ENCODE data around the gene ERC2.

Gene ERC2

GRCh38 chr3:55636300-55637195 is 831.7 kb downstream of the ERC2 start:
- Histone ChIP-seq H3K4me1 (ENCODE audit: insufficient read depth, low read length) (peaks cover 6% of the 10 kb centered on the region; the same call in 1 of the 2 replicates), H3K9me3 (ENCODE audit: control insufficient read depth, insufficient read depth, low read length) (no peaks in the 10 kb centered on the region), H3K9ac (ENCODE audit: low read depth, low read length) (no peak overlapping the region), H3K36me3 (ENCODE audit: insufficient read depth, low read length) (no peaks in the 10 kb centered on the region)

GRCh38 chr3:55634345-55634744 is 833.9 kb downstream of the ERC2 start:
- Histone ChIP-seq H3K9ac (ENCODE audit: low read depth, low read length) (no peak overlapping the region), H3K36me3 (ENCODE audit: insufficient read depth, low read length) (no peaks in the 10 kb centered on the region), H3K9me3 (ENCODE audit: control insufficient read depth, insufficient read depth, low read length) (no peaks in the 10 kb centered on the region), H3K4me1 (ENCODE audit: insufficient read depth, low read length) (no peaks in the 10 kb centered on the region)

- H3K36me3 ChIP-seq (ENCODE audit: insufficient read depth, low read length), result no peaks in the 10 kb centered on the region
- H3K9me3 ChIP-seq (ENCODE audit: control insufficient read depth, insufficient read depth, low read length), result no peaks in the 10 kb centered on the region
- H3K4me1 ChIP-seq (ENCODE audit: insufficient read depth, low read length), result no peaks in the 10 kb centered on the region
- no peak overlapping the region for H3K9ac ChIP-seq (ENCODE audit: low read depth, low read length)
Measured at GRCh38 chr3:55633333-55633732, 834.9 kb downstream of the ERC2 start.

GRCh38 chr3:55631766-55632331 is 836.4 kb downstream of the ERC2 start:
- Histone ChIP-seq H3K9me3 (ENCODE audit: control insufficient read depth, insufficient read depth, low read length) (no peaks in the 10 kb centered on the region), H3K4me1 (ENCODE audit: insufficient read depth, low read length) (no peaks in the 10 kb centered on the region), H3K9ac (ENCODE audit: low read depth, low read length) (no peak overlapping the region), H3K36me3 (ENCODE audit: insufficient read depth, low read length) (no peaks in the 10 kb centered on the region)

- H3K9ac ChIP-seq (ENCODE audit: low read depth, low read length), result no peak overlapping the region
- no peaks in the 10 kb centered on the region for H3K9me3 ChIP-seq (ENCODE audit: control insufficient read depth, insufficient read depth, low read length)
- no peaks in the 10 kb centered on the region for H3K4me1 ChIP-seq (ENCODE audit: insufficient read depth, low read length)
- no peaks in the 10 kb centered on the region for H3K36me3 ChIP-seq (ENCODE audit: insufficient read depth, low read length)
Measured at GRCh38 chr3:55630921-55631299, 837.4 kb downstream of the ERC2 start.

- Histone ChIP-seq H3K9ac (ENCODE audit: low read depth, low read length) (no peak overlapping the region), H3K4me1 (ENCODE audit: insufficient read depth, low read length) (no peaks in the 10 kb centered on the region), H3K36me3 (ENCODE audit: insufficient read depth, low read length) (no peaks in the 10 kb centered on the region), H3K9me3 (ENCODE audit: control insufficient read depth, insufficient read depth, low read length) (no peaks in the 10 kb centered on the region)
Measured at GRCh38 chr3:55630280-55630920, 837.9 kb downstream of the ERC2 start.

- Histone ChIP-seq H3K36me3 (ENCODE audit: insufficient read depth, low read length) (no peaks in the 10 kb centered on the region), H3K9me3 (ENCODE audit: control insufficient read depth, insufficient read depth, low read length) (no peaks in the 10 kb centered on the region), H3K4me1 (ENCODE audit: insufficient read depth, low read length) (no peaks in the 10 kb centered on the region), H3K9ac (ENCODE audit: low read depth, low read length) (no peak overlapping the region)
Measured at GRCh38 chr3:55629432-55629831, 838.8 kb downstream of the ERC2 start.

- H3K9ac ChIP-seq (ENCODE audit: low read depth, low read length), result no peak overlapping the region
- peaks cover 6% of the 10 kb centered on the region for H3K4me1 ChIP-seq (ENCODE audit: insufficient read depth, low read length)
- no peaks in the 10 kb centered on the region for H3K36me3 ChIP-seq (ENCODE audit: insufficient read depth, low read length)
- no peaks in the 10 kb centered on the region for H3K9me3 ChIP-seq (ENCODE audit: control insufficient read depth, insufficient read depth, low read length)
Measured at GRCh38 chr3:55626279-55626665, 842.0 kb downstream of the ERC2 start.

- Histone ChIP-seq H3K36me3 (ENCODE audit: insufficient read depth, low read length) (no peaks in the 10 kb centered on the region), H3K9me3 (ENCODE audit: control insufficient read depth, insufficient read depth, low read length) (no peaks in the 10 kb centered on the region), H3K9ac (ENCODE audit: low read depth, low read length) (no peak overlapping the region), H3K4me1 (ENCODE audit: insufficient read depth, low read length) (peaks cover 21% of the 10 kb centered on the region)
Measured at GRCh38 chr3:55624238-55624637, 844.0 kb downstream of the ERC2 start.

GRCh38 chr3:55623786-55624185 is 844.5 kb downstream of the ERC2 start:
- H3K36me3 ChIP-seq (ENCODE audit: insufficient read depth, low read length), result no peaks in the 10 kb centered on the region
- no peak overlapping the region for H3K9ac ChIP-seq (ENCODE audit: low read depth, low read length)
- H3K9me3 ChIP-seq (ENCODE audit: control insufficient read depth, insufficient read depth, low read length), result no peaks in the 10 kb centered on the region
- peaks cover 21% of the 10 kb centered on the region for H3K4me1 ChIP-seq (ENCODE audit: insufficient read depth, low read length)

- no peaks in the 10 kb centered on the region for H3K9me3 ChIP-seq (ENCODE audit: control insufficient read depth, insufficient read depth, low read length)
- H3K36me3 ChIP-seq (ENCODE audit: insufficient read depth, low read length), result no peaks in the 10 kb centered on the region
- H3K9ac ChIP-seq (ENCODE audit: low read depth, low read length), result no peak overlapping the region
- peaks cover 24% of the 10 kb centered on the region for H3K4me1 ChIP-seq (ENCODE audit: insufficient read depth, low read length)
Measured at GRCh38 chr3:55622733-55623132, 845.5 kb downstream of the ERC2 start.

GRCh38 chr3:55622116-55622515 is 846.2 kb downstream of the ERC2 start:
- H3K4me1 ChIP-seq (ENCODE audit: insufficient read depth, low read length), result peaks cover 29% of the 10 kb centered on the region
- H3K9ac ChIP-seq (ENCODE audit: low read depth, low read length), result no peak overlapping the region
- no peaks in the 10 kb centered on the region for H3K36me3 ChIP-seq (ENCODE audit: insufficient read depth, low read length)
- H3K9me3 ChIP-seq (ENCODE audit: control insufficient read depth, insufficient read depth, low read length), result no peaks in the 10 kb centered on the region

- H3K9ac ChIP-seq (ENCODE audit: low read depth, low read length), result no peak overlapping the region
- H3K36me3 ChIP-seq (ENCODE audit: insufficient read depth, low read length), result no peaks in the 10 kb centered on the region
- H3K4me1 ChIP-seq (ENCODE audit: insufficient read depth, low read length), result peaks cover 33% of the 10 kb centered on the region
- no peaks in the 10 kb centered on the region for H3K9me3 ChIP-seq (ENCODE audit: control insufficient read depth, insufficient read depth, low read length)
Measured at GRCh38 chr3:55621648-55622047, 846.6 kb downstream of the ERC2 start.

GRCh38 chr3:55621026-55621422 is 847.2 kb downstream of the ERC2 start:
- Histone ChIP-seq H3K36me3 (ENCODE audit: insufficient read depth, low read length) (no peaks in the 10 kb centered on the region), H3K9ac (ENCODE audit: low read depth, low read length) (no peak overlapping the region), H3K4me1 (ENCODE audit: insufficient read depth, low read length) (peaks cover 39% of the 10 kb centered on the region), H3K9me3 (ENCODE audit: control insufficient read depth, insufficient read depth, low read length) (no peaks in the 10 kb centered on the region)
